B cell (primary cell): ENCODE measurements around the gene CLCNKA.

Experiments
- CTCF ChIP-seq: fragments of 200-600 bp; IDR thresholded peaks from one replicate; pipeline ENCODE4 v1.8.0; 2022; ENCODE audit warnings: antibody characterized with exemption, mild to moderate bottlenecking
- EZH2 ChIP-seq: IDR thresholded peaks from 2 replicates; pipeline ENCODE4 v1.6.1; 2012; ENCODE audit warnings: borderline replicate concordance, low read depth, mild to moderate bottlenecking, moderate library complexity, low read length; ENCODE audit not compliant: insufficient read depth, poor library complexity, severe bottlenecking

GRCh38 chr1:16017076-16017460 is 4.8 kb upstream of the CLCNKA start:
- TF ChIP-seq EZH2 = no peak
- no peak for TF ChIP-seq CTCF
